Neural cell (in vitro differentiated cells): Measurements from ENCODE around the gene PTPRN2. TPM values are rescaled to one million over a fixed set of nuclear protein-coding genes. Genes with fewer than 3 reads are reported as not detected.

ENCODE experiments used
- H2AFZ ChIP-seq: fragments of 200-600, 300-800 bp; sonication (generic), shearing (Covaris generic); 2 replicates; pipeline ENCODE4 v1.6.0; 2014; ENCODE audit warnings: low read depth, mild to moderate bottlenecking, antibody characterized with exemption, low read length, moderate library complexity
- H3F3A ChIP-seq: fragments of 200-600 bp; shearing (Covaris generic); 2 replicates; pipeline ENCODE4 v1.6.1; 2016; ENCODE audit warnings: mild to moderate bottlenecking, moderate library complexity, mixed read lengths, antibody characterized with exemption, low read length; ENCODE audit not compliant: insufficient read depth, poor library complexity, severe bottlenecking
- H3K27ac ChIP-seq: fragments of 200-600, 300-800 bp; sonication (generic), shearing (Covaris generic); 2 replicates; pipeline ENCODE4 v1.5.1; 2014; ENCODE audit warnings: mild to moderate bottlenecking, low read length, moderate library complexity
- H3K27me3 ChIP-seq: fragments of 300-800, 200-600 bp; sonication (generic), shearing (Covaris generic); 2 replicates; pipeline ENCODE4 v1.6.0; 2014; ENCODE audit warnings: mild to moderate bottlenecking, low read depth, low read length, moderate library complexity; ENCODE audit not compliant: insufficient read depth
- H3K36me3 ChIP-seq: fragments of 300-800, 200-600 bp; sonication (generic), shearing (Covaris generic); 2 replicates; pipeline ENCODE4 v1.5.1; 2014; ENCODE audit warnings: mild to moderate bottlenecking, antibody characterized with exemption, low read length, moderate library complexity; ENCODE audit not compliant: insufficient read depth
- H3K4me2 ChIP-seq: fragments of 300-800, 200-600 bp; sonication (generic), shearing (Covaris generic); 2 replicates; pipeline ENCODE4 v1.6.0; 2014; ENCODE audit warnings: mild to moderate bottlenecking, low read length
- H3K4me3 ChIP-seq: fragments of 300-800, 200-600 bp; sonication (generic), shearing (Covaris generic); 2 replicates; pipeline ENCODE4 v1.5.1; 2014; ENCODE audit warnings: mild to moderate bottlenecking, low read length, moderate library complexity
- H3K79me2 ChIP-seq: fragments of 200-600 bp; shearing (Covaris generic); replicated peaks from 2 replicates; pipeline ENCODE4 v1.6.0; 2014; ENCODE audit warnings: mild to moderate bottlenecking, low read length, moderate library complexity; ENCODE audit not compliant: insufficient read depth
- H3K9ac ChIP-seq: fragments of 300-800, 200-600 bp; sonication (generic), shearing (Covaris generic); 2 replicates; pipeline ENCODE4 v1.6.1; 2016; ENCODE audit warnings: mild to moderate bottlenecking, low read length, mixed read lengths
- H3K9me2 ChIP-seq: fragments of 200-600 bp; shearing (Covaris generic); 2 replicates; pipeline ENCODE4 v1.6.1; 2016; ENCODE audit warnings: mild to moderate bottlenecking, low read length, mixed read lengths; ENCODE audit not compliant: insufficient read depth
- H3K9me3 ChIP-seq: fragments of 200-600, 300-800 bp; sonication (generic), shearing (Covaris generic); 2 replicates; pipeline ENCODE4 v1.6.1; 2016; ENCODE audit warnings: mild to moderate bottlenecking, mixed run types, low read length, moderate library complexity, mixed read lengths
- H4K20me1 ChIP-seq: fragments of 200-600 bp; shearing (Covaris generic); 2 replicates; pipeline ENCODE4 v1.6.1; 2016; ENCODE audit warnings: mild to moderate bottlenecking, mixed run types; ENCODE audit not compliant: insufficient read depth
- CTCF ChIP-seq: fragments of 450-650 bp; IDR thresholded peaks from 2 replicates; pipeline ENCODE4 v1.5.1; 2014; ENCODE audit warnings: antibody characterized with exemption, mild to moderate bottlenecking, moderate library complexity; ENCODE audit not compliant: poor library complexity, severe bottlenecking
- EP300 ChIP-seq: fragments of 450-650 bp; conservative IDR thresholded peaks from 2 replicates; pipeline ENCODE4 v1.6.1; 2014; ENCODE audit warnings: antibody characterized with exemption, mild to moderate bottlenecking, moderate library complexity; ENCODE audit not compliant: poor library complexity, severe bottlenecking
- EZH2 ChIP-seq: fragments of 200-600, 300-800 bp; shearing (Covaris generic), sonication (generic); IDR thresholded peaks from 2 replicates; pipeline ENCODE4 v1.6.1; 2014; ENCODE audit warnings: antibody characterized with exemption, low read length, borderline replicate concordance, mild to moderate bottlenecking; ENCODE audit not compliant: insufficient read depth, poor library complexity, severe bottlenecking
- MXI1 ChIP-seq: fragments of 450-650 bp; conservative IDR thresholded peaks from 2 replicates; pipeline ENCODE4 v1.6.1; 2014; ENCODE audit warnings: antibody characterized with exemption, mild to moderate bottlenecking; ENCODE audit not compliant: poor library complexity, severe bottlenecking
- POLR2AphosphoS5 ChIP-seq: IDR thresholded peaks from 2 replicates; pipeline ENCODE4 v1.6.1; 2012
- RAD21 ChIP-seq: fragments of 450-650 bp; conservative IDR thresholded peaks from 2 replicates; pipeline ENCODE4 v1.6.1; 2014; ENCODE audit warnings: antibody characterized with exemption, mild to moderate bottlenecking, moderate library complexity
- REST ChIP-seq: IDR thresholded peaks from 2 replicates; pipeline ENCODE4 v1.6.1; 2012; ENCODE audit warnings: borderline replicate concordance
- SMC3 ChIP-seq: fragments of 450-650 bp; conservative IDR thresholded peaks from 2 replicates; pipeline ENCODE4 v1.6.1; 2014; ENCODE audit warnings: antibody characterized with exemption, mild to moderate bottlenecking, moderate library complexity; ENCODE audit not compliant: poor library complexity
- TAF1 ChIP-seq: IDR thresholded peaks from 2 replicates; pipeline ENCODE4 v1.6.1; 2012; ENCODE audit warnings: low read depth
- polyA plus RNA-seq: library from polyadenylated mRNA; depleted of rRNA; stranded (reverse); fragments of >200 nt; gene quantifications from 2 replicates; pipeline ENCODE4 v1.2.3, GENCODE V29; 2014

PTPRN2 gene
- polyA plus RNA-seq, 1 donor from 2014 or later, result 31.0 TPM

GRCh38 chr7:157951300-157952049, 636.1 kb downstream of the PTPRN2 start:
- TF ChIP-seq EP300 (no peak), CTCF (no peak), EZH2 (no peak), POLR2AphosphoS5 (no peak), REST (no peak), RAD21 (no peak), TAF1 (no peak), MXI1 (no peak), SMC3 (no peak)
- Histone ChIP-seq H3K27ac (no peak overlapping the region), H3K9ac (no peak overlapping the region), H4K20me1 (no peaks in the 10 kb centered on the region), H3K27me3 (no peaks in the 10 kb centered on the region), H3F3A (no peaks in the 10 kb centered on the region), H3K4me3 (no peak overlapping the region), H3K4me2 (no peak overlapping the region), H2AFZ (no peak overlapping the region), H3K36me3 (no peaks in the 10 kb centered on the region), H3K79me2 (no peaks in the 10 kb centered on the region), H3K9me3 (peaks cover 18% of the 10 kb centered on the region), H3K9me2 (no peaks in the 10 kb centered on the region)

GRCh38 chr7:157949711-157950110, 637.9 kb downstream of the PTPRN2 start:
- H4K20me1 ChIP-seq, result no peaks in the 10 kb centered on the region
- H3K27me3 ChIP-seq, result no peaks in the 10 kb centered on the region
- H3K36me3 ChIP-seq, result no peaks in the 10 kb centered on the region
- H3K9ac ChIP-seq, result no peak overlapping the region
- no peak overlapping the region for H3K4me3 ChIP-seq
- no peak overlapping the region for H3K4me2 ChIP-seq
- no peak overlapping the region for H3K27ac ChIP-seq
- no peaks in the 10 kb centered on the region for H3K79me2 ChIP-seq
- no peak overlapping the region for H2AFZ ChIP-seq
- no peaks in the 10 kb centered on the region for H3K9me2 ChIP-seq
- peaks cover 21% of the 10 kb centered on the region for H3K9me3 ChIP-seq
- no peaks in the 10 kb centered on the region for H3F3A ChIP-seq
- TF ChIP-seq MXI1 (no peak), EZH2 (no peak), CTCF (no peak), REST (no peak), SMC3 (no peak), RAD21 (no peak), EP300 (no peak), TAF1 (no peak), POLR2AphosphoS5 (no peak)
